VCaP (cell line): ENCODE data around the gene BICD2.
A peak's percentile ranks its signal among the peaks of the same experiment; 100 is the strongest.

Experiments
- H3K27ac ChIP-seq: fragments of 450-650 bp; 2 replicates; pipeline ENCODE4 v1.5.1; 2017
- CTCF ChIP-seq: fragments of 450-650 bp; conservative IDR thresholded peaks from 2 replicates; pipeline ENCODE4 v1.5.1; 2017; ENCODE audit warnings: mild to moderate bottlenecking, moderate library complexity

Gene BICD2

DNA sequence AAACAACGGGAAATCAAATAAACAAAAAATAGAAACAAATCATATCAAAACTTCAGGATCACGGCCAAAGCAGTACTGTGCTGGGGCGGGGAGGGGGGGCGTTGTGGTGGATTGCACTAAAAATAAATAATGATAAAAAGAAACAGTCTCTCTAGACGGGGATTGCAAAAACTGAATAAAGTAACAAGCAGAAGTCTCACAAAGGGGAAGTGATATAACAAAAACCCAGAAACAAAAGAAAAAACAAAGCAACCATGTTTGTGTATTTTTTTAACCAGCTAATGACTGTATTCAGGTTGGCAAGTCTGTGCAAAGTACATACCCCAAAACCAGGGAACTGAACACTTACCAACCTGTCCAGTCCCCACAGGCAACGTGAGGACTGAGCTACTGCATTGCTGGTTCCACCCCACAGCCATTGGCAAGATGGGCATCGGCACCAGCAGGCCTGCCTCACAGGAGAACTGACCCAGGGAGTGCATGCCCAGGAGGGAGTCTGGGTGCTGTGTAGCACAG is 24.1 kb downstream of the BICD2 start:
- peak overlapping the region; percentile 15; the same call in 1 of the 2 replicates for H3K27ac ChIP-seq
- no peak for TF ChIP-seq CTCF

DNA sequence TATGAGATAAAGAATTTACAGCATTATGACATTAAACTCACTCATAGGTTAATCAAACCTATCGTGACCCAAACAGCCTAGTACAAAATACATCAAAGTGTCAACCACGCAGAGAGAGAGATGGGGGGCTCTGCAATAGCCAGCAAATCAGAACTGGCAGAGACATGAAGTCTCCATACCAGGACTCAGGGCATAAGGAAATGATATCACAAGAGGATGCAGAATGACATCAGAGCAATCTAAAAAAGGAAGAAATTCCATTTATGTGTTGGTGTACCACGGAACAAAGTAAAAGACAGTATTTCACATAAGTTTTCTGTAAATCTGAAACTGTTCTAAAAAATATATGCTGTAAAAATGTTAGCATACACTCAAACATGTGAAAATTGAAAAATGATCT is 24.6 kb downstream of the BICD2 start:
- TF ChIP-seq CTCF = no peak
- no peak overlapping the region for H3K27ac ChIP-seq

DNA sequence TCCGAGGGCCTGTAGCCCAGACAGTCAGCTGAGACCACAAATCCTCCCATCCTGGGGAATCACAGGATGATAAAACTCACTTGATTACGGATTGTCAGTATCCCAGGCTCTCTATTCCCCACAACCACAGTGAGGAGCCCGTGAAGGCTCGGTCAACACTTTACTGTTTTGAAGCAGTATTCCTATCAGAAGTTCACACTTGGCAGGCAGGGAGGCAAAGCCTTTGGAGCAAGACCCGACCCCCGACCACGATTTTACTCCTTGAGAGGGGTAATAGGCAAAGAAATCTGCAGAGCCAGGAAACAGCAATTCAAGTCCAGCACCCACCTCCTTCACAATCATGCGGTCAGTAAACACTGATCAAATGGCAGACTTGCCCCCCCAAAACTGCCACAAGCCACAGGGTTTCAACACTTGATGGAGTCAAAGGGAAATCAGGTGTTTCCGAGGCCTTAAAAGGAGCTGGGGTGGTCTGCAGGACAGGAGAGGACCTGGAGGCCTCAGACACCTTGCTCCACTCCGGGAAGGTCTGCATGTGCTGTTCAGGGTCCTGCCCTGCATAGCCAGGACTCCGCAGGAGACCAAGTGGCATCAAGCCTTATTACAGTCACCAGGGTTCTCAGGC is 25.2 kb downstream of the BICD2 start:
- TF ChIP-seq CTCF = no peak
- peak overlapping the region; percentile 34 for H3K27ac ChIP-seq

- peak overlapping the region; percentile 34 for H3K27ac ChIP-seq
- TF ChIP-seq CTCF = no peak
These were observed 26.0 kb downstream of the BICD2 start for GRCh38 chr9:92738661-92739081.

- H3K27ac ChIP-seq = peak overlapping the region; percentile 34; the same call in 1 of the 2 replicates
- no peak for TF ChIP-seq CTCF
These were observed 26.9 kb downstream of the BICD2 start for GRCh38 chr9:92737611-92738299.

- no peak overlapping the region; the same call in 1 of the 2 replicates for H3K27ac ChIP-seq
- no peak for TF ChIP-seq CTCF
These were observed 27.4 kb downstream of the BICD2 start for GRCh38 chr9:92737216-92737606.

DNA sequence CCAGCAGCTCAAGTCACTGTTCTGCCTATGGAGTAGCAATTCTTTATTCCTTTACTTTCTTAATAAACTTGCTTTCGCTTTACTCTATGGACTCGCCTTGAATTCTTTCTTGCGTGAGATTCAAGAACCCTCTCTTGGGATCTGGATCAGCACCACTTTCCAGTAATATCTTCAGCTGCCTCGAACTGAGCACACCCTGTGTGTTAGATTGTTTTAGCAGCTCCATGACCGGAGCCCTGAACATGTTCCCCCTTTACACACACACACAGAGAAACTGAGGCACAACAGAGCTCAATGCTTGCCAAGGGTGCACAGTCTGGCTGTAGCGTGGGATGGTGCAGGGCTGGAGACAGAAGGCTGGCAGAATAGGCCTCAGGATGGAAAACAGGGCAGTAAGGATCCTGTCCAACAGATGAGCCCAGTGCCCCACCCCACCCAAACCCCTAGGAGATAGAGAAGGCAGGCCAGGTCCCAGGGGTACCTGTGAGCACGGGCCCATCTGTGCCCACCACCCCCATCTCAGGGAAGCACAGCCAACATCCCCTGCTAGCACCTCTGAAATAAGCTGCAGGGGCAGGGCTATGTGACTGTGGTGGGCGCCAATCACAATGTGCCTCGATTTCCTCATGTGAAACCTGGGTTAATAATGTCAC is 27.9 kb downstream of the BICD2 start:
- no peak overlapping the region for H3K27ac ChIP-seq
- TF ChIP-seq CTCF = no peak
